Esophagus squamous epithelium (tissue), 5 donors: ENCODE data around the gene CDK13. TPM values are rescaled to one million over a fixed set of nuclear protein-coding genes. Genes with fewer than 3 reads are reported as not detected.

Experiments used
- DNase-seq: peaks from one replicate; lab custom pipeline; 2025; lab: John Stamatoyannopoulos, UW
- H3K27ac ChIP-seq, 4 donors: fragments of 200-600 bp; sonication (generic); one replicate each; pipeline ENCODE4 v1.5.1; 2016 to 2019; ENCODE audit warnings: mild to moderate bottlenecking in 1 of 4
- H3K27me3 ChIP-seq, 4 donors: fragments of 200-600 bp; sonication (generic); 1 replicate in 3 of 4; 2 replicates in 1 of 4; pipeline versions ENCODE4 v1.5.1 to v1.6.0; 2017 to 2021; ENCODE audit warnings: antibody characterized with exemption in 1 of 4
- H3K36me3 ChIP-seq, 3 donors: fragments of 200-600 bp; sonication (generic); one replicate each; pipeline ENCODE4 v1.5.1; 2016 to 2019
- H3K4me1 ChIP-seq, 3 donors: fragments of 200-600 bp; sonication (generic); one replicate each; pipeline ENCODE4 v1.5.1; 2017 to 2019
- H3K4me3 ChIP-seq, 4 donors: fragments of 200-600 bp; sonication (generic); 1 replicate in 3 of 4; 2 replicates in 1 of 4; pipeline ENCODE4 v1.5.1; 2016 to 2019; ENCODE audit warnings: mild to moderate bottlenecking in 2 of 4, moderate library complexity in 1 of 4
- H3K9me3 ChIP-seq, 3 donors: fragments of 200-600 bp; sonication (generic); one replicate each; pipeline ENCODE4 v1.5.1; 2016 to 2019
- CTCF ChIP-seq, 6 experiments: fragments of 450-650 bp in 4 of 6; fragments of 200-600 bp in 2 of 6; sonication (generic) in 2 of 6; IDR thresholded peaks; one replicate each; pipeline ENCODE4 v1.5.1; 2016 to 2019; ENCODE audit warnings: antibody characterized with exemption in 6 of 6, mild to moderate bottlenecking in 4 of 6, moderate library complexity in 4 of 6
- POLR2A ChIP-seq, 4 donors: fragments of 450-650 bp; IDR thresholded peaks; one replicate each; pipeline ENCODE4 v1.6.1; 2017; ENCODE audit warnings: antibody characterized with exemption in 4 of 4, mild to moderate bottlenecking in 4 of 4, moderate library complexity in 3 of 4
- WGBS, 2 donors: methylation state at CpG; one replicate each; pipeline ENCODE4 v1.1.5; 2018; 5-methylcytosine and 5-hydroxymethylcytosine counted together
- intact Hi-C: fragments of 100-400 bp; cut with DNase I; formaldehyde crosslinking; loops from one replicate; pipeline ENCODE4 v1.15.0; 2022
- total RNA-seq, 4 donors: library from RNA; depleted of rRNA; stranded (reverse); fragments of >200 nt; gene quantifications; one replicate each; pipeline ENCODE4 v1.1.0, GENCODE V29; 2016
- donor health status: DM: yes; HTN: yes; CAD: no.

The CDK13 gene
- total RNA-seq, 4 donors from 2014 or later = 46.0 to 99.8 (median 66.0) TPM

DNA sequence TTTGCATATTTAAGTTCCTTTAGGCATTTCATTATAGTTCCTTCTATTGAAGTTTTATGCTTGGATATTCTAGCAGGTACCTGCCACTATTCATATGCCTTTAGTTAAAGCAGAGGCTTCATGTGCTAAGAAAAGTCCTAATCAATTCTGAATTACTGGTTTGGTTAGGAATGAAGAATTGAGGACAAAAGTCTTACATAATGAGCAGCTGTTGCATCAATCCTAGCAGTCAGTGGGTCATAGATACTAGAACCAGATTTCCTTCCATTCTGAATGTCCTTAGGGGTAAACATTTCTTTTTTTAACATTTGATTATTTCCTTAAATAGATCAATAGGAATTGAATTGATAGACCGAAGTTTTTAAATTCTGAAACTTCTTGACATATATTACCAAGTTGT, 59.2 kb downstream of the CDK13 start:
- WGBS, 2 donors = 80 to 89% methylated on average over 1 of the region's 1 CpG
- no peak for DNase-seq
- Histone ChIP-seq H3K27ac (peak overlapping the region in 1 of 4 donors; percentile 53), H3K27me3 (no peaks in the 10 kb centered on the region), H3K4me3 (no peak overlapping the region), H3K9me3 (no peaks in the 10 kb centered on the region), H3K36me3 (peaks cover 0 to 32% (median 0%) of the 10 kb centered on the region in 3 donors), H3K4me1 (peaks cover 8 to 35% (median 11%) of the 10 kb centered on the region in 3 donors)
- TF ChIP-seq CTCF (IDR thresholded peaks at IDR 0.05) = no peak
- TF ChIP-seq POLR2A (IDR thresholded peaks at IDR 0.05) = no peak
- intact Hi-C loops = no loop called here

- intact Hi-C loops = no loop called here
- Histone ChIP-seq H3K4me3 (no peak overlapping the region), H3K27me3 (no peaks in the 10 kb centered on the region), H3K36me3 (peaks cover 0 to 34% (median 0%) of the 10 kb centered on the region in 3 donors), H3K4me1 (peaks cover 0 to 11% (median 5%) of the 10 kb centered on the region in 3 donors), H3K27ac (no peak overlapping the region), H3K9me3 (no peaks in the 10 kb centered on the region)
- WGBS, 2 donors = 67 to 83% methylated on average over 4 of the region's 4 CpGs
- TF ChIP-seq CTCF (IDR thresholded peaks at IDR 0.05) = no peak
- TF ChIP-seq POLR2A (IDR thresholded peaks at IDR 0.05) = no peak
- no peak for DNase-seq
Observed at GRCh38 chr7:40014376-40014775, 64.3 kb downstream of the CDK13 start.

DNA sequence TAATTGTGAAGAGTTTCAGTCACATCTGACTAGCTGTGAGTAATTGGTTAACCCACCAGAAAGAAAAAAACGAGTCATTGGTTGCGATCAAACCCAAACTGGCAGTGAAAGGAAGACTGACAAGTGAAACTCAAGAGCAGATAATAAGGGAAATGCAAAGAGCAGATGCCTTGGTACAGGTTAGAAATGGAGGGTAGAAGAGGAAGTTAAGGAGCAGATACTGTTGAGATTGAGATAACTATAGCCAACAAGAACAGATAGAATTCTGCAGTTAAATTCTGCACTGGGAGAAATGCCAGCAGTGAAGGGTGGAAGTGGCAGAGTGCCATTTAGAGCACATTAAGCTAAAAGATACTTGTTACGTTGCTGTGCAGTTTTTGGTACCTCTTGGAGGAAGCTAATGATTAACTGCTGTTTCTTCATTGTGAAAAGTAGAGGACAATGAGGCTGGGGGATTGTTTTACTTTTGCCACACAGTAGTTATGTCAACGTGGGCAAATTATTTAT, 65.8 kb downstream of the CDK13 start:
- H3K9me3 ChIP-seq = no peaks in the 10 kb centered on the region
- DNase-seq = no peak
- H3K4me3 ChIP-seq = no peak overlapping the region
- H3K36me3 ChIP-seq = peaks cover 0 to 36% (median 0%) of the 10 kb centered on the region in 3 donors
- TF ChIP-seq CTCF (IDR thresholded peaks at IDR 0.05) (no peak), POLR2A (IDR thresholded peaks at IDR 0.05) (no peak)
- H3K27ac ChIP-seq = no peak overlapping the region
- 22 to 31% methylated on average over 4 of the region's 4 CpGs for WGBS, 2 donors
- H3K4me1 ChIP-seq = peaks cover 0 to 9% (median 5%) of the 10 kb centered on the region in 3 donors
- intact Hi-C loops = no loop called here
- no peaks in the 10 kb centered on the region for H3K27me3 ChIP-seq

DNA sequence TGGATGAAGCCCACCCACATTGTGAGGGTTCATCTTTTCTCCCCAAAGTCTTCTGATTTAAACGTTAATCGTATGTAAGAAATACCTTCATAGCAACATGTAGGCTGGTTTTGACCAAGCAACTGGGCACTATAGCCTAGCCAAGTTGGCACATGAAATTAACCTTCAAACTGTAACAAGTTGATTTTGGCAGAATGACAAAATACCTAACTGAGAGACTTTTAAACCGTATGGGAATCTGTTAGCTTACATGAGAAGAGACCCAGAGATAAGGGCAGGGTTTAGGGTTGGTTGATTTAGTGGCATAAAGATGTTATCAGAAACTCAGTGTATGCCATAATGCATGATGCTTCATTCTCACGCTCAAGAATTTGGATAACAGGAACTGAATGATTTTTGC, 69.5 kb downstream of the CDK13 start:
- H3K27me3 ChIP-seq = no peaks in the 10 kb centered on the region
- no peak overlapping the region for H3K27ac ChIP-seq
- WGBS, 2 donors = 76 to 78% methylated on average over 4 of the region's 4 CpGs
- no peak overlapping the region for H3K4me3 ChIP-seq
- H3K36me3 ChIP-seq = peaks cover 0 to 49% (median 0%) of the 10 kb centered on the region in 3 donors
- TF ChIP-seq POLR2A (IDR thresholded peaks at IDR 0.05) (no peak), CTCF (IDR thresholded peaks at IDR 0.05) (no peak)
- intact Hi-C loops = no loop called here
- peaks cover 0 to 9% (median 5%) of the 10 kb centered on the region in 3 donors for H3K4me1 ChIP-seq
- no peaks in the 10 kb centered on the region for H3K9me3 ChIP-seq
- no peak for DNase-seq

DNA sequence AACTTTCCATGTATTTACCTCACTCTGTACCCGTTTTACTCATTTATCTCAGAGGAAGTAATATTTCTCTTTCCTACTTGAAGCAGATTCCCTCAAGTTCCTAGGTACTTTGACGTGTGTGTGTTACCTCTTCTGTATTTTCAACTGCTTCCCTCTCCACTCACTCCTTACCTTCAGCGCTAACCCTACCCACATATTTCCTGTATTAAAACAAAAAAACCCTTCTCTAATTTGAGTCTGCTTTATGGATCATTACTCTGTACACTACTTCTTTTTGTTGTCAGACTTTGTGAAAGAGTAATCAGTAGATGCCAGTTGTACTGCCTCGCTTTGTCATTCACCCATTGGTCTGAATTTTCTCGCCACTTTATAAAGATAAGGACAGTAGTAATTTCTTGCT, 74.0 kb downstream of the CDK13 start:
- no peak overlapping the region for H3K27ac ChIP-seq
- no peaks in the 10 kb centered on the region for H3K9me3 ChIP-seq
- no peak for TF ChIP-seq CTCF (IDR thresholded peaks at IDR 0.05)
- TF ChIP-seq POLR2A (IDR thresholded peaks at IDR 0.05) = no peak
- no peak overlapping the region for H3K4me3 ChIP-seq
- intact Hi-C loops = no loop called here
- DNase-seq = no peak
- no peaks in the 10 kb centered on the region for H3K27me3 ChIP-seq
- H3K4me1 ChIP-seq = no peaks in the 10 kb centered on the region
- 82 to 88% methylated on average over 5 of the region's 5 CpGs for WGBS, 2 donors
- H3K36me3 ChIP-seq = peaks cover 0 to 64% (median 0%) of the 10 kb centered on the region in 3 donors
